H1 (cell line): ENCODE measurements around the gene OBSCN. TPM values are rescaled to one million over a fixed set of nuclear protein-coding genes. Genes with fewer than 3 reads are reported as not detected.

Experiments
- CBX5 ChIP-seq: fragments of 300-800, 300-1000 bp; sonication (generic); IDR thresholded peaks from 2 replicates; pipeline ENCODE4 v1.7.1; 2016; ENCODE audit warnings: antibody characterized with exemption, low read length, low read depth
- CHD2 ChIP-seq: IDR thresholded peaks from 2 replicates; pipeline ENCODE4 v1.6.1; 2012; ENCODE audit warnings: low read length, improper control_type of control experiment
- CHD7 ChIP-seq: fragments of 300-600 bp; sonication (generic); IDR thresholded peaks from 2 replicates; pipeline ENCODE4 v1.7.1; 2012; ENCODE audit warnings: low read length, moderate library complexity, mild to moderate bottlenecking, inconsistent platforms; ENCODE audit not compliant: insufficient replicate concordance
- CREB1 ChIP-seq: IDR thresholded peaks from 2 replicates; pipeline ENCODE4 v1.6.1; 2012; ENCODE audit warnings: inconsistent platforms
- EZH2 ChIP-seq: fragments of 200-600 bp; sonication (generic); IDR thresholded peaks from 2 replicates; pipeline ENCODE4 v1.7.1; 2012; ENCODE audit warnings: low read depth, mild to moderate bottlenecking, moderate library complexity, low read length, inconsistent platforms; ENCODE audit not compliant: severe bottlenecking
- POLR2A ChIP-seq, 2 experiments: IDR thresholded peaks; 1 replicate in 1 of 2; 2 replicates in 1 of 2; pipeline ENCODE4 v1.6.1; 2011; ENCODE audit warnings: low read depth in 2 of 2, low read length in 2 of 2, mild to moderate bottlenecking in 2 of 2; ENCODE audit errors: control extremely low read depth in 1 of 2
- RXRA ChIP-seq: IDR thresholded peaks from 2 replicates; pipeline ENCODE4 v1.6.1; 2011; ENCODE audit warnings: low read depth, mild to moderate bottlenecking, low read length, moderate library complexity; ENCODE audit not compliant: insufficient read depth
- SP4 ChIP-seq: IDR thresholded peaks from 2 replicates; pipeline ENCODE4 v1.6.1; 2012; ENCODE audit warnings: low read length, inconsistent platforms
- TAF1 ChIP-seq: IDR thresholded peaks from 2 replicates; pipeline ENCODE4 v1.6.1; 2011; ENCODE audit warnings: mild to moderate bottlenecking, low read depth, low read length
- polyA plus RNA-seq, 7 experiments: library from polyadenylated mRNA; depleted of rRNA in 3 of 7; stranded (reverse) in 5 of 7; unstranded in 2 of 7; fragments of >200 nt in 5 of 7; fragments of 200-250 nt in 2 of 7; gene quantifications; 1 replicate in 5 of 7; 2 replicates in 1 of 7; 4 replicates in 1 of 7; pipeline versions ENCODE4 v1.2.1 to v1.2.3, GENCODE V29; 2011 to 2013; ENCODE audit warnings: missing spikeins in 2 of 7, mixed read lengths in 2 of 7
- total RNA-seq: library from RNA; stranded (reverse); fragmentation: NEBNext Ultra II Directional; extraction: Animal tissue kit (Norgen Biotek cat#: 25700); gene quantifications from 2 replicates; pipeline ENCODE4 v1.2.1, GENCODE V29; 2021

OBSCN gene
- total and polyA plus RNA-seq, 2 of the 8 experiments (the other 6 are each of a cell fraction or from before 2014, with no cell fraction given) = 7.5 to 28.4 TPM

- no peak for TF ChIP-seq RXRA
- no peak for TF ChIP-seq TAF1
- no peak for TF ChIP-seq CHD7
- no peak for TF ChIP-seq POLR2A (IDR thresholded peaks at IDR 0.05; ENCODE audit: control extremely low read depth in 1 of 2, low read depth in 2 of 2, low read length in 2 of 2)
- no peak for TF ChIP-seq SP4
- no peak for TF ChIP-seq CBX5
- no peak for TF ChIP-seq CREB1
- no peak for TF ChIP-seq EZH2
- no peak for TF ChIP-seq CHD2
These were observed 153.7 kb downstream of the OBSCN start (continued) for GRCh38 chr1:228361314-228362140.
